Keratinocyte (primary cell): Measurements from ENCODE around the gene PRRC1.

Experiments used
- CTCF ChIP-seq, 3 experiments: IDR thresholded peaks in 1 of 3; conservative IDR thresholded peaks in 1 of 3; optimal IDR thresholded peaks in 1 of 3; 2 replicates in 2 of 3; 3 replicates in 1 of 3; pipeline versions ENCODE3 to v1.5.1; 2011; ENCODE audit warnings: low read length in 3 of 3, mild to moderate bottlenecking in 3 of 3, moderate library complexity in 2 of 3, control low read depth in 1 of 3, inconsistent platforms in 1 of 3; ENCODE audit not compliant: insufficient read depth in 2 of 3; ENCODE audit errors: extremely low read depth in 1 of 3
- EZH2 ChIP-seq: IDR thresholded peaks from one replicate; pipeline ENCODE4 v1.6.1; 2012; ENCODE audit warnings: inconsistent platforms, mild to moderate bottlenecking, low read length, moderate library complexity

- TF ChIP-seq CTCF (optimal IDR thresholded peaks at IDR 0.05 in 1 of 3, IDR thresholded peaks at IDR 0.05 in 1 of 3, conservative IDR thresholded peaks at IDR 0.05 in 1 of 3; ENCODE audit: extremely low read depth in 1 of 3, insufficient read depth in 2 of 3, low read length in 3 of 3) = no peak
- no peak for TF ChIP-seq EZH2
Measured at GRCh38 chr5:127582773-127583370, 65.4 kb downstream of the PRRC1 start.
